ENCODE results near the gene SNRPB2. TPM values are rescaled to one million over a fixed set of nuclear protein-coding genes. Genes with fewer than 3 reads are reported as not detected.
A peak's percentile ranks its signal among the peaks of the same experiment; 100 is the strongest.

The SNRPB2 gene
- 114 and 171 TPM in 2 replicates for total RNA-seq (2014; rRNA removed; shearing (Covaris generic))

GRCh38 chr20:16729565-16730460 lies at the start of gene SNRPB2:
TSS of gene SNRPB2 (plus strand) at chr20:16730026. CDS start at chr20:16731703, 1,677 bp downstream.
- peaks cover 12% of the 10 kb centered on the region for H3K4me1 ChIP-seq (replicated peaks)
- H3K36me3 ChIP-seq: peaks cover 43% of the 10 kb centered on the region
- no peaks in the 10 kb centered on the region; the same call in 1 of the 2 replicates for H3K9me3 ChIP-seq (replicated peaks)
- 0 out of 2 replicates have a peak, but pooled peaks cover 4% of the 10 kb centered on the region for H3K27me3 ChIP-seq (replicated peaks)
- H3K27ac ChIP-seq: peak within 1 kb of the TSS; percentile 81
- DNase-seq (ENCODE audit: low read depth in 1 of 2, low spot score in 2 of 2): peak; percentile 85 to 93
- H3K4me3 ChIP-seq: peak within 1 kb of the TSS; percentile 72

- Histone ChIP-seq H3K4me1 (replicated peaks) (no peaks in the 10 kb centered on the region), H3K9me3 (replicated peaks) (no peaks in the 10 kb centered on the region), H3K36me3 (no peaks in the 10 kb centered on the region), H3K4me3 (no peak overlapping the region), H3K27ac (no peak overlapping the region), H3K27me3 (replicated peaks) (no peaks in the 10 kb centered on the region)
- no peak for DNase-seq (ENCODE audit: low read depth in 1 of 2, low spot score in 2 of 2)
Observed at GRCh38 chr20:16684416-16684815, 45.4 kb upstream of the SNRPB2 start.

- Histone ChIP-seq H3K27ac (no peak overlapping the region), H3K27me3 (replicated peaks) (0 out of 2 replicates have a peak, but pooled peaks cover 2% of the 10 kb centered on the region), H3K36me3 (no peaks in the 10 kb centered on the region), H3K4me3 (no peak overlapping the region), H3K9me3 (replicated peaks) (no peaks in the 10 kb centered on the region), H3K4me1 (replicated peaks) (no peaks in the 10 kb centered on the region)
- DNase-seq (ENCODE audit: low read depth in 1 of 2, low spot score in 2 of 2): no peak
Observed at GRCh38 chr20:16689906-16690305, 39.9 kb upstream of the SNRPB2 start.

- H3K4me3 ChIP-seq: no peak overlapping the region
- H3K27me3 ChIP-seq (replicated peaks): 0 out of 2 replicates have a peak, but pooled peaks cover 2% of the 10 kb centered on the region
- no peak for DNase-seq (ENCODE audit: low read depth in 1 of 2, low spot score in 2 of 2)
- no peaks in the 10 kb centered on the region for H3K9me3 ChIP-seq (replicated peaks)
- no peaks in the 10 kb centered on the region for H3K4me1 ChIP-seq (replicated peaks)
- no peaks in the 10 kb centered on the region for H3K36me3 ChIP-seq
- no peak overlapping the region for H3K27ac ChIP-seq
Observed at GRCh38 chr20:16691381-16691780, 38.4 kb upstream of the SNRPB2 start.

GRCh38 chr20:16692009-16692408 lies 37.8 kb upstream of the SNRPB2 start:
- Histone ChIP-seq H3K9me3 (replicated peaks) (no peaks in the 10 kb centered on the region), H3K4me1 (replicated peaks) (no peaks in the 10 kb centered on the region), H3K27ac (no peak overlapping the region)

GRCh38 chr20:16692442-16692841 lies 37.4 kb upstream of the SNRPB2 start:
- H3K9me3 ChIP-seq (replicated peaks): no peaks in the 10 kb centered on the region
- H3K4me3 ChIP-seq: no peak overlapping the region
- H3K36me3 ChIP-seq: no peaks in the 10 kb centered on the region
- 0 out of 2 replicates have a peak, but pooled peaks cover 2% of the 10 kb centered on the region for H3K27me3 ChIP-seq (replicated peaks)
- no peak overlapping the region for H3K27ac ChIP-seq
- DNase-seq (ENCODE audit: low read depth in 1 of 2, low spot score in 2 of 2): no peak
- no peaks in the 10 kb centered on the region for H3K4me1 ChIP-seq (replicated peaks)

More at GRCh38 chr20:16692009-16692408, 37.8 kb upstream of the SNRPB2 start:
- no peak for DNase-seq (ENCODE audit: low read depth in 1 of 2, low spot score in 2 of 2)
- 0 out of 2 replicates have a peak, but pooled peaks cover 2% of the 10 kb centered on the region for H3K27me3 ChIP-seq (replicated peaks)
- no peaks in the 10 kb centered on the region for H3K36me3 ChIP-seq
- H3K4me3 ChIP-seq: no peak overlapping the region

GRCh38 chr20:16693278-16693677 lies 36.5 kb upstream of the SNRPB2 start:
- H3K36me3 ChIP-seq: no peaks in the 10 kb centered on the region
- no peak for DNase-seq (ENCODE audit: low read depth in 1 of 2, low spot score in 2 of 2)
- H3K9me3 ChIP-seq (replicated peaks): no peaks in the 10 kb centered on the region
- H3K27ac ChIP-seq: no peak overlapping the region
- no peak overlapping the region for H3K4me3 ChIP-seq
- H3K4me1 ChIP-seq (replicated peaks): no peaks in the 10 kb centered on the region
- 0 out of 2 replicates have a peak, but pooled peaks cover 2% of the 10 kb centered on the region for H3K27me3 ChIP-seq (replicated peaks)

- 0 out of 2 replicates have a peak, but pooled peaks cover 2% of the 10 kb centered on the region for H3K27me3 ChIP-seq (replicated peaks)
- no peaks in the 10 kb centered on the region for H3K36me3 ChIP-seq
- H3K27ac ChIP-seq: no peak overlapping the region
- H3K4me3 ChIP-seq: no peak overlapping the region
- no peaks in the 10 kb centered on the region for H3K9me3 ChIP-seq (replicated peaks)
- DNase-seq (ENCODE audit: low read depth in 1 of 2, low spot score in 2 of 2): no peak
- no peaks in the 10 kb centered on the region for H3K4me1 ChIP-seq (replicated peaks)
Observed at GRCh38 chr20:16694161-16694560, 35.7 kb upstream of the SNRPB2 start.

- Histone ChIP-seq H3K9me3 (replicated peaks) (no peaks in the 10 kb centered on the region), H3K27ac (no peak overlapping the region), H3K27me3 (replicated peaks) (0 out of 2 replicates have a peak, but pooled peaks cover 2% of the 10 kb centered on the region), H3K4me3 (no peak overlapping the region), H3K4me1 (replicated peaks) (no peaks in the 10 kb centered on the region), H3K36me3 (no peaks in the 10 kb centered on the region)
- DNase-seq (ENCODE audit: low read depth in 1 of 2, low spot score in 2 of 2): no peak
Observed at GRCh38 chr20:16695628-16696027, 34.2 kb upstream of the SNRPB2 start.

GRCh38 chr20:16699293-16699692 lies 30.5 kb upstream of the SNRPB2 start:
- no peak for DNase-seq (ENCODE audit: low read depth in 1 of 2, low spot score in 2 of 2)
- H3K36me3 ChIP-seq: no peaks in the 10 kb centered on the region
- no peak overlapping the region for H3K27ac ChIP-seq
- H3K27me3 ChIP-seq (replicated peaks): 0 out of 2 replicates have a peak, but pooled peaks cover 2% of the 10 kb centered on the region
- no peaks in the 10 kb centered on the region for H3K9me3 ChIP-seq (replicated peaks)
- no peaks in the 10 kb centered on the region for H3K4me1 ChIP-seq (replicated peaks)
- no peak overlapping the region for H3K4me3 ChIP-seq

GRCh38 chr20:16701296-16701695 lies 28.5 kb upstream of the SNRPB2 start:
- DNase-seq (ENCODE audit: low read depth in 1 of 2, low spot score in 2 of 2): no peak

GRCh38 chr20:16703570-16703969 lies 26.3 kb upstream of the SNRPB2 start:
- H3K36me3 ChIP-seq: no peaks in the 10 kb centered on the region
- no peaks in the 10 kb centered on the region for H3K27me3 ChIP-seq (replicated peaks)
- H3K27ac ChIP-seq: no peak overlapping the region
- no peak for DNase-seq (ENCODE audit: low read depth in 1 of 2, low spot score in 2 of 2)
- no peaks in the 10 kb centered on the region for H3K4me1 ChIP-seq (replicated peaks)
- H3K4me3 ChIP-seq: no peak overlapping the region
- H3K9me3 ChIP-seq (replicated peaks): no peaks in the 10 kb centered on the region

More at GRCh38 chr20:16701296-16701695, 28.5 kb upstream of the SNRPB2 start:
- Histone ChIP-seq H3K9me3 (replicated peaks) (no peaks in the 10 kb centered on the region), H3K4me3 (no peak overlapping the region), H3K36me3 (no peaks in the 10 kb centered on the region), H3K27me3 (replicated peaks) (no peaks in the 10 kb centered on the region), H3K27ac (no peak overlapping the region), H3K4me1 (replicated peaks) (no peaks in the 10 kb centered on the region)

GRCh38 chr20:16707674-16708073 lies 22.2 kb upstream of the SNRPB2 start:
- no peak overlapping the region for H3K4me3 ChIP-seq
- no peak for DNase-seq (ENCODE audit: low read depth in 1 of 2, low spot score in 2 of 2)

GRCh38 chr20:16708602-16709001 lies 21.2 kb upstream of the SNRPB2 start:
- Histone ChIP-seq H3K4me3 (no peak overlapping the region), H3K9me3 (replicated peaks) (no peaks in the 10 kb centered on the region), H3K4me1 (replicated peaks) (no peaks in the 10 kb centered on the region), H3K27ac (no peak overlapping the region), H3K27me3 (replicated peaks) (no peaks in the 10 kb centered on the region), H3K36me3 (no peaks in the 10 kb centered on the region)
- no peak for DNase-seq (ENCODE audit: low read depth in 1 of 2, low spot score in 2 of 2)

More at GRCh38 chr20:16707674-16708073, 22.2 kb upstream of the SNRPB2 start:
- Histone ChIP-seq H3K9me3 (replicated peaks) (no peaks in the 10 kb centered on the region), H3K27ac (no peak overlapping the region), H3K36me3 (no peaks in the 10 kb centered on the region), H3K4me1 (replicated peaks) (no peaks in the 10 kb centered on the region), H3K27me3 (replicated peaks) (no peaks in the 10 kb centered on the region)

Measured in SJSA1 (cell line).